ENCODE results near the gene ANO7.

The ANO7 gene

DNA sequence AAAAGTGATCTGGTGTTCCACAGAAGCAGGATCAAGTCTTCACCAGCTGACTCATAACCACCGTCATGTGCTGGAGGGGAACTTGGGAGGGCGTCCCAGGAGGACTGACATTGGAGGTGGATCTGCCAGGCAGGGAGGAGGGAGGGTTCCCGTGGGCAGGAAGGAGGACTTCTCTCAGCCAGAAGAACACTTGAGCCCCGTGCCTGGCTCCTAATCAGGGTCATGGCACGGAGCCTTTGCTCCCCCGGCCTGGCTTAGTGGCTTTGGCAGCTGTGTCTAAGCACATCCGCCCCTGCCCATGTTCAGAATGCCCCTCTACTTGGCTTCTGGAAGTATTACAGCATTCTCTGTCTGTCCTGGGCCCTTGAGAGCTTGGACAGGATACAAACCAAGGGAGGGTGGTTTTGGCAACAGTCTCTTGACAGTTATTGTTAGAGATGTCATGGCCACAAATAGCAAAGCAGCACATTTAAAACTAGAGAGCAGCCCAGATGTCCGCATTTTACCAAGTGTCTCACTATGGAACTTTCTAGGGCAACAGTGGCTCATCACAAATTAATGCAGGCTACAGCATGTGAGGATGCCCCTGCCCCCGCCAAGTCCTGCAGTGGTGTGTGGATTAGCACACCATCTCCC lies 26.7 kb upstream of the ANO7 start:
- TF ChIP-seq POLR2AphosphoS5 (IDR thresholded peaks at IDR 0.05; ENCODE audit: low read depth, low read length) (no peak), FOXP2 (optimal IDR thresholded peaks at IDR 0.05; ENCODE audit: borderline replicate concordance, extremely low read depth, extremely low read length, insufficient read depth) (no peak), SIN3A (IDR thresholded peaks at IDR 0.05; ENCODE audit: borderline replicate concordance, insufficient read depth, low read length) (no peak), TAF1 (IDR thresholded peaks at IDR 0.05; ENCODE audit: borderline replicate concordance, insufficient read depth, low read length) (no peak)
- TF ChIP-seq, protein P1, sequence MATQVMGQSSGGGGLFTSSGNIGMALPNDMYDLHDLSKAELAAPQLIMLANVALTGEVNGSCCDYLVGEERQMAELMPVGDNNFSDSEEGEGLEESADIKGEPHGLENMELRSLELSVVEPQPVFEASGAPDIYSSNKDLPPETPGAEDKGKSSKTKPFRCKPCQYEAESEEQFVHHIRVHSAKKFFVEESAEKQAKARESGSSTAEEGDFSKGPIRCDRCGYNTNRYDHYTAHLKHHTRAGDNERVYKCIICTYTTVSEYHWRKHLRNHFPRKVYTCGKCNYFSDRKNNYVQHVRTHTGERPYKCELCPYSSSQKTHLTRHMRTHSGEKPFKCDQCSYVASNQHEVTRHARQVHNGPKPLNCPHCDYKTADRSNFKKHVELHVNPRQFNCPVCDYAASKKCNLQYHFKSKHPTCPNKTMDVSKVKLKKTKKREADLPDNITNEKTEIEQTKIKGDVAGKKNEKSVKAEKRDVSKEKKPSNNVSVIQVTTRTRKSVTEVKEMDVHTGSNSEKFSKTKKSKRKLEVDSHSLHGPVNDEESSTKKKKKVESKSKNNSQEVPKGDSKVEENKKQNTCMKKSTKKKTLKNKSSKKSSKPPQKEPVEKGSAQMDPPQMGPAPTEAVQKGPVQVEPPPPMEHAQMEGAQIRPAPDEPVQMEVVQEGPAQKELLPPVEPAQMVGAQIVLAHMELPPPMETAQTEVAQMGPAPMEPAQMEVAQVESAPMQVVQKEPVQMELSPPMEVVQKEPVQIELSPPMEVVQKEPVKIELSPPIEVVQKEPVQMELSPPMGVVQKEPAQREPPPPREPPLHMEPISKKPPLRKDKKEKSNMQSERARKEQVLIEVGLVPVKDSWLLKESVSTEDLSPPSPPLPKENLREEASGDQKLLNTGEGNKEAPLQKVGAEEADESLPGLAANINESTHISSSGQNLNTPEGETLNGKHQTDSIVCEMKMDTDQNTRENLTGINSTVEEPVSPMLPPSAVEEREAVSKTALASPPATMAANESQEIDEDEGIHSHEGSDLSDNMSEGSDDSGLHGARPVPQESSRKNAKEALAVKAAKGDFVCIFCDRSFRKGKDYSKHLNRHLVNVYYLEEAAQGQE (IDR thresholded peaks at IDR 0.05; ENCODE audit: insufficient read depth in 1 of 2, low read depth in 2 of 2, low read length in 2 of 2) = no peak

DNA sequence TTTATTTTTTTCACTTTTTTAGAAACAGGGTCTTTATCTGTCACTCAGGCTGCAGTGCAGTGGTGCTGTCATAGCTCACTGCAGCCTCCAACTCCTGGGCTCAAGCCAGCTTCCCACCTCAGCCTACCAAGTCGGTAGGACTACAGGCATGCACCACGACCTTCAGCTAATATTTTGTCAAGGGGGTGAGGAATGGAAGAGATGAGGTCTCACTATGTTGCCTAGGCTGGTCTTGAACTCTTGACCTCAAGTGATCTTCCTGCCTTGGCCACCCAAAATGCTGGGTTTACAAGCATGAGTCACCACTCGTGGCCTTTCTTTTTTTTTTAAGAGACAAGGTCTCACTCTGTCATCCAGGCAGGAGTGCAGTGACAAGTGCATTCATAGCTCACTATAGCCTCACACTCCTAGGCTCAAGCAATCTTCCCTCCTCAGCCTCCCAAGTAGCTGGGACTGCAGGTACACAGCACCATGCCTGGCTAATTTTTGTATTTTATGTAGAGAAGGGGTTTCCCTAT lies 24.8 kb upstream of the ANO7 start:
- TF ChIP-seq SIN3A (IDR thresholded peaks at IDR 0.05; ENCODE audit: borderline replicate concordance, insufficient read depth, low read length) (no peak), POLR2AphosphoS5 (IDR thresholded peaks at IDR 0.05; ENCODE audit: low read depth, low read length) (no peak), FOXP2 (optimal IDR thresholded peaks at IDR 0.05; ENCODE audit: borderline replicate concordance, extremely low read depth, extremely low read length, insufficient read depth) (no peak), TAF1 (IDR thresholded peaks at IDR 0.05; ENCODE audit: borderline replicate concordance, insufficient read depth, low read length) (no peak)
- TF ChIP-seq, protein P1 (IDR thresholded peaks at IDR 0.05; ENCODE audit: insufficient read depth in 1 of 2, low read depth in 2 of 2, low read length in 2 of 2) = no peak

DNA sequence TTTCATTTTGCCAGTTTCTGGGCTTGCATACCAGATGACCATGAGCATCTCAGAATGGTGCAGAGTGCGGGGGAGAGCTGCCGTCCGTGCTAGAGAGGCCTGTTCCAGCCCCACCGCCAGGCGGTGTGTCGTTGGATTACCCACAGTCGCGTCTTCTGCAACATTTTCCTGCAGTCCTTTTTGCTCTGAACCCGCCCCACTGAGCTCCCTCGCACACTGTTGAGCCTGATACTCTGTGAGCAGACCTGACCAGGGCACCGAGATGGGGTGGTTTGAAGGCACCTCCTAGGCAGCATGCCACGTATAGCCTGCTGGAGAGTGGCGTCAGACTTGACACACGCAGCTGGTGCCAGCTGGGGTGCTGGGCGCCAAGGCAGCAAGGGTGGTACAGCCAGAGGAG lies 20.1 kb upstream of the ANO7 start:
- TF ChIP-seq, protein P1 (IDR thresholded peaks at IDR 0.05; ENCODE audit: insufficient read depth in 1 of 2, low read depth in 2 of 2, low read length in 2 of 2) = no peak
- TF ChIP-seq FOXP2 (optimal IDR thresholded peaks at IDR 0.05; ENCODE audit: borderline replicate concordance, extremely low read depth, extremely low read length, insufficient read depth) = no peak
- TF ChIP-seq POLR2AphosphoS5 (IDR thresholded peaks at IDR 0.05; ENCODE audit: low read depth, low read length) = no peak
- no peak for TF ChIP-seq SIN3A (IDR thresholded peaks at IDR 0.05; ENCODE audit: borderline replicate concordance, insufficient read depth, low read length)

DNA sequence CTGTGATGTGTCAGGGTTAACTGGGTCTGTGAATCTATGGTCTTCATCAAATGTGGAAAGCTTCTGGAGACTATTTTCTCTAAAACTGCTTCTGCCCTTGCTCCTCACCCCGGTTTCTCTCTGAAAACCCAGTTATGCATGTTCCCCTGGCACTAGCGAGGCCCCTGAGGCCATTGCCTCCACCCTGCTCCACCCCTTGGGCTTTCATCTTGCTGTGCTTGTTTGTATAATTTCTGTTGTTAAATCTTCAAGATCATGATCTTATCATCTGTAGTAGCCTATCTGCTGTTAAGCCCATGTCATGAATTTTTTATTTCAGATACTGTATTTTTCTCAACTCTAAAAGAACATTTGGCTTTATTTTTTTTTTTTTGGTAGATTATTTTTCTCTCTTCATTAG lies 14.9 kb upstream of the ANO7 start:
- TF ChIP-seq TAF1 (IDR thresholded peaks at IDR 0.05; ENCODE audit: borderline replicate concordance, insufficient read depth, low read length) (no peak), FOXP2 (optimal IDR thresholded peaks at IDR 0.05; ENCODE audit: borderline replicate concordance, extremely low read depth, extremely low read length, insufficient read depth) (no peak), SIN3A (IDR thresholded peaks at IDR 0.05; ENCODE audit: borderline replicate concordance, insufficient read depth, low read length) (no peak), POLR2AphosphoS5 (IDR thresholded peaks at IDR 0.05; ENCODE audit: low read depth, low read length) (no peak)
- TF ChIP-seq, protein P1 (IDR thresholded peaks at IDR 0.05; ENCODE audit: insufficient read depth in 1 of 2, low read depth in 2 of 2, low read length in 2 of 2) = no peak
